Brain microvascular endothelial cell (primary cell): Measurements from ENCODE around the gene LRP8.

Experiments
- DNase-seq: peaks from one replicate; pipeline ENCODE4 v3.0.0-alpha.2; 2020
- H3K27ac ChIP-seq: fragments of 250-450 bp; sonication (Bioruptor Pico); 2 replicates; pipeline ENCODE4 v1.5.1; 2020; ENCODE audit warnings: mild to moderate bottlenecking, moderate library complexity
- H3K27me3 ChIP-seq: fragments of 250-450 bp; sonication (Bioruptor Pico); replicated peaks from 2 replicates; pipeline ENCODE4 v1.5.1; 2020; ENCODE audit warnings: mild to moderate bottlenecking
- H3K36me3 ChIP-seq: fragments of 250-450 bp; sonication (Bioruptor Pico); replicated peaks from 2 replicates; pipeline ENCODE4 v1.5.1; 2020; ENCODE audit warnings: mild to moderate bottlenecking
- H3K4me3 ChIP-seq: 2 replicates; pipeline ENCODE4 v1.5.1; 2011; ENCODE audit warnings: low read depth, mild to moderate bottlenecking, control low read depth, low read length, moderate library complexity
- CTCF ChIP-seq: IDR thresholded peaks from 2 replicates; pipeline ENCODE4 v1.5.1; 2011; ENCODE audit warnings: low read depth, mild to moderate bottlenecking, moderate library complexity, low read length, control low read depth, inconsistent platforms; ENCODE audit errors: missing control alignments
- in situ Hi-C: cut with HindIII; loops from 2 replicates; pipeline ENCODE4 v1.10.0; 2017; ENCODE audit warnings: low sequenced_read_pairs, low pct_ligation_motif_present

The LRP8 gene

GRCh38 chr1:53372501-53372951, 44.7 kb upstream of the LRP8 start:
- TF ChIP-seq CTCF = no peak
- H3K27me3 ChIP-seq = no peaks in the 10 kb centered on the region
- H3K4me3 ChIP-seq = no peak overlapping the region
- H3K36me3 ChIP-seq = no peaks in the 10 kb centered on the region
- in situ Hi-C loops = no loop called here
- H3K27ac ChIP-seq = no peak overlapping the region
- no peak for DNase-seq

- no peak overlapping the region for H3K27ac ChIP-seq
- DNase-seq = no peak
- in situ Hi-C loops = no loop called here
- TF ChIP-seq CTCF = no peak
- H3K4me3 ChIP-seq = no peak overlapping the region
- no peaks in the 10 kb centered on the region for H3K36me3 ChIP-seq
- H3K27me3 ChIP-seq = no peaks in the 10 kb centered on the region
Observed at GRCh38 chr1:53371851-53372250, 44.0 kb upstream of the LRP8 start.

GRCh38 chr1:53371121-53371666, 43.3 kb upstream of the LRP8 start:
- Histone ChIP-seq H3K27ac (no peak overlapping the region), H3K4me3 (no peak overlapping the region), H3K27me3 (no peaks in the 10 kb centered on the region), H3K36me3 (no peaks in the 10 kb centered on the region)
- DNase-seq = no peak
- no peak for TF ChIP-seq CTCF
- in situ Hi-C loops = no loop called here

GRCh38 chr1:53370369-53370961, 42.6 kb upstream of the LRP8 start:
- TF ChIP-seq CTCF = no peak
- Histone ChIP-seq H3K27ac (no peak overlapping the region), H3K4me3 (no peak overlapping the region), H3K36me3 (no peaks in the 10 kb centered on the region), H3K27me3 (no peaks in the 10 kb centered on the region)
- no peak for DNase-seq
- in situ Hi-C loops = no loop called here

GRCh38 chr1:53369761-53370160, 41.9 kb upstream of the LRP8 start:
- TF ChIP-seq CTCF = no peak
- DNase-seq = no peak
- Histone ChIP-seq H3K4me3 (no peak overlapping the region), H3K27ac (no peak overlapping the region), H3K27me3 (no peaks in the 10 kb centered on the region), H3K36me3 (no peaks in the 10 kb centered on the region)
- in situ Hi-C loops = no loop called here
